ENCODE data around the gene UBE2E2. TPM values are rescaled to one million over a fixed set of nuclear protein-coding genes. Genes with fewer than 3 reads are reported as not detected.

The UBE2E2 gene
- total and polyA plus RNA-seq, 8 donors: 6.5 to 128 (median 18.9) TPM

DNA sequence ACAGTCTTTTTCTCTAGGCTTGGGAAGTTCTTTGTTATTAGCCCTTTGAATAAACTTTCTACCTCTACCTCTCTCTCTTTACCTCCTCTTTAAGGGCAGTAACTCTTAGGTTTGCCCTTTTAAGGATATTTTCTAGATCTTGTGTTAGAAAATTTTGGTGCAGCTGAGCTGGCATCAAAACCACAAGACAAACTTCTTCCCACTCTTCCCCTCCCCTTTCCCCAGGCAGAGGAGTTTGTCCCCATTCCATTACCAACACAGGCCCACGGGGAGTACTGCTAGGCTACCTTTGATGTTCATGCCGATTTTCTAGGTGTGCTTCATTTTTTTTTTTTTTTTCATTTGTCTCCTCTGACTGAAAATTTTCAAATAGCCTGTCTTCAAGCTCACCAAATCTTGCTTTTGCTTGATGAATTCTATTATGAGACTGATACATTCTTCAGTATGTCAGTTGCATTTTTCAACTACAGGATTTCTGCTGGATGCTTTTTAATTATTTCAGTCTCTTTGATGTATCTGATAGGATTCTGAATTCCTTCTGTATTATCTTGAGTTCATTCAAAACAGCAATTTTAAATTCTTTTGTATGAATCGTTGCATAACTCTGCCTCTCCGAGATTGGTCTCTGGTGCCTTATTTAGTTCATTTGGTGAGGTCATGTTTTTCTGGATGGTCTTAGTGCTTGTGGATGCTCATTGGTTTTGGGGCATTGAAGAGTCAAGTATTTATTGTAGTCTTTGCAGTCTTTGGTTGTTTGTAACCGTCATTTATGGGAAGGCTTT, 112.0 kb downstream of the UBE2E2 start:
- H3K9me3 ChIP-seq: peaks cover 0 to 7% (median 0%) of the 10 kb centered on the region in 4 donors
- intact Hi-C loops (cut with DNase I; ENCODE audit: low total_unique reads): no loop called here
- H3K4me1 ChIP-seq: peaks cover 0 to 12% (median 0%) of the 10 kb centered on the region in 4 donors
- H3K27ac ChIP-seq: no peak overlapping the region
- 80 to 86% (median 84%) methylated on average over 5 of the region's 5 CpGs for WGBS, 5 donors
- H3K4me3 ChIP-seq: no peak overlapping the region
- no peaks in the 10 kb centered on the region for H3K27me3 ChIP-seq
- TF ChIP-seq EP300 (IDR thresholded peaks at IDR 0.05) (no peak), POLR2A (IDR thresholded peaks at IDR 0.05) (no peak), POLR2AphosphoS5 (IDR thresholded peaks at IDR 0.05) (no peak)
- TF ChIP-seq, protein P1, sequence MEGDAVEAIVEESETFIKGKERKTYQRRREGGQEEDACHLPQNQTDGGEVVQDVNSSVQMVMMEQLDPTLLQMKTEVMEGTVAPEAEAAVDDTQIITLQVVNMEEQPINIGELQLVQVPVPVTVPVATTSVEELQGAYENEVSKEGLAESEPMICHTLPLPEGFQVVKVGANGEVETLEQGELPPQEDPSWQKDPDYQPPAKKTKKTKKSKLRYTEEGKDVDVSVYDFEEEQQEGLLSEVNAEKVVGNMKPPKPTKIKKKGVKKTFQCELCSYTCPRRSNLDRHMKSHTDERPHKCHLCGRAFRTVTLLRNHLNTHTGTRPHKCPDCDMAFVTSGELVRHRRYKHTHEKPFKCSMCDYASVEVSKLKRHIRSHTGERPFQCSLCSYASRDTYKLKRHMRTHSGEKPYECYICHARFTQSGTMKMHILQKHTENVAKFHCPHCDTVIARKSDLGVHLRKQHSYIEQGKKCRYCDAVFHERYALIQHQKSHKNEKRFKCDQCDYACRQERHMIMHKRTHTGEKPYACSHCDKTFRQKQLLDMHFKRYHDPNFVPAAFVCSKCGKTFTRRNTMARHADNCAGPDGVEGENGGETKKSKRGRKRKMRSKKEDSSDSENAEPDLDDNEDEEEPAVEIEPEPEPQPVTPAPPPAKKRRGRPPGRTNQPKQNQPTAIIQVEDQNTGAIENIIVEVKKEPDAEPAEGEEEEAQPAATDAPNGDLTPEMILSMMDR (IDR thresholded peaks at IDR 0.05): no peak
- H3K36me3 ChIP-seq: no peaks in the 10 kb centered on the region
- no peak for DNase-seq

DNA sequence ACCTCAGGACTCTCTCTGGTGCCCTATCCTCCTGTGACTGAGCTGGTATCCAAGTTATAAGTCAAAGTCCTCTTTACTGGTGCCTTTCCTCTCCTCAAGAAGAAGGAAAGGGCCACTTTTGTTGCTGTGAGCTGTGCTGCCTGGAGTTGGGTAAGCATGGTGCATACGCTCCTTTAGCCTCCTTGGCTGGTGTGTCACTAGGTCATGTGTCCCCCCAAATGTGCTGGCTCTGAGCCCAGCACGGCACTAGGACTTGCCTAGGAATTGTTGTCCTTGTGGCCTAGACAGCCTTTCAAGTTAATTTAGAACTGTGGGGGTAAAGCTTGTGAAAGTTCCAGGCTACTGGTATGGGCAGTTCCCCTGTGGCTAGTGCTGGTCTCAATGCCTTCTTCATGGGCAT, 113.8 kb downstream of the UBE2E2 start:
- peaks cover 0 to 12% (median 0%) of the 10 kb centered on the region in 4 donors for H3K4me1 ChIP-seq
- WGBS, 5 donors: 89 to 100% (median 93%) methylated on average over 2 of the region's 2 CpGs
- intact Hi-C loops (cut with DNase I; ENCODE audit: low total_unique reads): no loop called here
- no peak overlapping the region for H3K27ac ChIP-seq
- no peaks in the 10 kb centered on the region for H3K27me3 ChIP-seq
- no peak overlapping the region for H3K4me3 ChIP-seq
- TF ChIP-seq, protein P1 (IDR thresholded peaks at IDR 0.05): no peak
- TF ChIP-seq POLR2A (IDR thresholded peaks at IDR 0.05) (no peak), POLR2AphosphoS5 (IDR thresholded peaks at IDR 0.05) (no peak), EP300 (IDR thresholded peaks at IDR 0.05) (no peak)
- no peaks in the 10 kb centered on the region for H3K36me3 ChIP-seq
- DNase-seq: no peak
- H3K9me3 ChIP-seq: peaks cover 0 to 7% (median 0%) of the 10 kb centered on the region in 4 donors

DNA sequence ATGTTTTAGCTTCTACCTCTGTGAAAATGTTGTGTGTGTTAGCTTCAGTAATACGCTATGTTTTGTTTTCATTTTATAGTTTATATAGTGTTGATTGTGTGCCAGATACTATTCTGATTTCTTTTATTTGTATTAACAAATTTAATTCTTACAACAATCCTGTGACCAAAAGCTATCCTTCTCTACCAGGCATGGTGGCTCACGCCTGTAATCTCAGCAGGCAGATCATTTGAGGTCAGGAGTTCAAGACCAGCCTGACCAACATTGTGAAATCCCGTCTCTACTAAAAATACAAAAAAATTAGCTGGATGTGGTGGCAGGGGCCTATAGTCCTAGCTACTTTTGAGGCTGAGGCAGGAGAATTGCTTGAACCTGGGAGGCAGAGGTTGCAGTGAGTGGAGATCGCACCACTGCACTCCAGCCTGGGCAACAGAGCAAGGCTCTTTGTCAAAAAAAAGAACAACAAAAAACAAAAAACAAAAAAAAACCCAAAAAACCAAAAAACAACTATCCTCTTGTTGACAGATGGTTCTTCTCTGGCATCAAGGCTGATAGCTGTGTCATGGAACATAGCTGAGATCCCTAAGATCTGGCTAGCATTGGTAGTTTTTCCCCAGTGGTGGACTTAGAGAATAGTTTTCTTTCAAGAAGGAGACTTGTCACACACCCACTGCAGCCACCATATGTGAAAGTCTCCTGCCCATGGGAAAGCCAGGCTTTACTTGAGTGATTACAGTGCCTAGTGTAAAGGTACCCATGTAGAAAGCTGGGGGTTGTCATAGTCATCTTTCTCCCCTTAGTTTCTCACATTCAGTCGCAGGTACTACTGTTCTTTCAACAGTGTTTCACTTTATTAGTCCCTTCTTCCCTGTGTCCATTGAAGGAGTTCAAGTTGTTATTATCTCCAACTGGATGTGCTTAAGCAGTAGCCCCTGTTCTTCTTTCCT, 116.5 kb downstream of the UBE2E2 start:
- intact Hi-C loops (cut with DNase I; ENCODE audit: low total_unique reads): no loop called here
- Histone ChIP-seq H3K4me1 (peaks cover 0 to 20% (median 2%) of the 10 kb centered on the region in 4 donors), H3K36me3 (no peaks in the 10 kb centered on the region), H3K9me3 (peaks cover 0 to 7% (median 0%) of the 10 kb centered on the region in 4 donors), H3K27me3 (no peaks in the 10 kb centered on the region), H3K27ac (no peak overlapping the region), H3K4me3 (no peak overlapping the region)
- DNase-seq: peak in 1 of 2 donors; percentile 14
- TF ChIP-seq, protein P1 (IDR thresholded peaks at IDR 0.05): no peak
- TF ChIP-seq POLR2A (IDR thresholded peaks at IDR 0.05) (no peak), EP300 (IDR thresholded peaks at IDR 0.05) (no peak), POLR2AphosphoS5 (IDR thresholded peaks at IDR 0.05) (no peak)
- 79 to 88% (median 86%) methylated on average over 5 of the region's 5 CpGs for WGBS, 5 donors

All from stomach (tissue), 9 donors.